GM18868 (cell line): ENCODE results near the gene WWP2.
"Not testable (repeated sequence)": the region's sequence is repeated elsewhere in the genome, so short reads cannot be mapped to it uniquely, and the experiment has no call there.

ENCODE experiments used
- ATAC-seq: cut with Tn5 transposase; IDR thresholded peaks from one replicate; pipeline ENCODE4 v1.9.1; 2021; ENCODE audit warnings: mild to moderate bottlenecking, moderate library complexity; ENCODE audit not compliant: unreplicated experiment

The WWP2 gene

DNA sequence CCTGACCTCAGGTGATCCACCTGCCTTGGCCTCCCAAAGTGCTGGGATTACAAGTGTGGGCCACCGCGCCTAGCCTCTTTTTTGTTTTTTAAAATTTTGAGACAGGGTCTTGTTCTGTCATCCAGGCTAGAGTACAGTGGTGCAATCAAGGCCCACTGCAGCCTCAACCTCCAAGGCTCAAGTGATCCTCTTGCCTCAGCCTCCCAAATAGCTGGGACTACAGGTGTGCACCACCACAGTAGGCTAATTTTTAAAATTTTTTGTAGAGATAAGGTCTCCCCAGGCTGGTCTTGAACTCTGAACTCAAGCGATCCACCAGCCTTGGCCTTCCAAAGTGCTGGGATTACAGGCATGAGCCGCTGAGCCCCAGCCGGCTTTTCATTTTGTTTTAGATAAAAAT lies 92.6 kb downstream of the WWP2 start:
- not testable (repeated sequence) for ATAC-seq

- no peak for ATAC-seq
Measured at GRCh38 chr16:69855592-69855991, 93.5 kb downstream of the WWP2 start.

- ATAC-seq = no peak
Measured at GRCh38 chr16:69858191-69859104, 96.3 kb downstream of the WWP2 start.

GRCh38 chr16:69859105-69859989 lies 97.2 kb downstream of the WWP2 start:
- no peak for ATAC-seq

DNA sequence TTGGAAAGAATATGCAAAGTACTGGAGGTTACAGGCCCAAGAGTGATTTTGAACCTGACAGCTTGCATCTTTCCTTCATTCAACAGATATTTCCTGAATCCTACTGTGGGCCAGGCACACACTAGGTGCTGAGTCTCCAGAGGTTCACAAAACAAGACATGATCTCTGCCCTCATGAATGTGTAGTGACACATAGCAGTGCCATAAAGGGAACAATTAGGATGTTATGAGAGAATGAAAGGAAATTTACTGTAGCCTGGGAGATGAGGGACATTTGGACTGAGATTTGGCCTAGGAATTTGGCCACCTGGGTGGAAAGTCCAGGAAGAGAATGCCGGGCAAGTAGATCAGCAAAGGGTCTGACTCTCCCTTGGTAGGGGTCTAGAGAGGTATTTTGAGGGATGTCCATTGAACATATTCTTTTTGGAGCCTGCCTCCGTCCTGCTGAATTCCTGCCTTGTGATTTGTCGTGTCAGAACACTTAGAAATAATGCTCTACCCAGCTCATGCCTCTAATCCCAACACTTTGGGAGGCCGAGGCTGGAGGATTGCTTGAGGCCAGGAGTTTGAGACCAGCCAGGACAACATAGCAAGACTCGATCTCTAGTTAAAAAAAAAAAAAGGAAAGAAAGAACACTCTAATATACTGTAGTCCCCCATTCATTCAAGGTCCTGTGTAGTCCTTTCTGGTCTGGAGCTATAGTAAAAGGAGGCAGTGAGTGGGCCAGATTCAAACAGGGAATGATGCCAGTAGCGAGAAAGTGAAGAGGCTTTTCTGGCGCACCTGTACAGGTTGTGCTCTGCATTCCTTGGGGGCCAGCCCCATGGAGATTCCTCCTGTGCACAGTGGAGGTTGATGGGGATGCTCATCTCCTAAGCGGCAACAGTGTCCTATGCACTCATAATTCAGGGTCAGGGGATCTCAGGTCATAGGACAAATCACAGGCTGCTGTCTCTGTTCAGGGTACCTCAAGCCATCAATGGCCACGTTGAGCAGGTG lies 98.4 kb downstream of the WWP2 start:
- no peak for ATAC-seq

- ATAC-seq = no peak
Measured at GRCh38 chr16:69861292-69862030, 99.3 kb downstream of the WWP2 start.

- ATAC-seq = no peak
Measured at GRCh38 chr16:69863401-69864281, 101.5 kb downstream of the WWP2 start.

DNA sequence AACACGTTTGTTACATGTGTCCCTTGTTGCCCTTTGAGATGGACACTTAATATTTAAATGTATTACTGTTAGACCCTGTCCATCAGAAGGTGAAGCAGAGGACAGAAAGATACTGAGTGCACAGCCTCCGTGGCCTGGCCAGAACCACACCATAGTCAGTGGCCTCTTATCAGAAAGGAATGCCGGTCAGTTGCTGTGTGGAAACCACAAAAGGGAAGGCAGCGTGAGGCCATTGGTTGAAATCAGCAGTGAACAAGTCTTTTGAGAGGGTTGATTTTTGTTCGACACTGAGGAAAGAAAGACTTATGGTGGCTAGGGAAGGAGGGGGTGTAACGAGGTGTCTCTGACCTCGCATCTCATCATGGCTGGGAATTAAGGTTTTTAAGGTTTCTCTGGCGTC lies 103.6 kb downstream of the WWP2 start:
- no peak for ATAC-seq

GRCh38 chr16:69867784-69868560 lies 105.8 kb downstream of the WWP2 start:
- ATAC-seq = no peak

DNA sequence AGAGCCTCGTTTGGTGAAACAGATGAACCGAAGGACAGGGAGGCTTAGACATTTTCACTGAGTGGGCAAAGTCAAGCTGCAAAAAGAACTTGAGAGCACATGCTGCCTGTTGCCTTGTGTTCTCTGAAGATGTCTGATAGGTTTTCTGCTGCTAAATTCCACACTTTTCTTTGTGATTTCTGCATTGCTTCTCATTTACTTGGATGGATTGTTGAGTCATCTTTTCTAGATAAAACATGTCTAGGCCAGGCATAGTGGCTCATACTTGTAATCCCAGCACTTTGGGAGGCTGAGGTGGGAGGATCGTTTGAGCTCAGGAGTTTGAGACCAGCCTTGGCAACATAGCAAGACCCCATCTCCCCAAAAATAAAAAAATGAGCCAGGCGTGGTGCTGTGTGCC lies 108.6 kb downstream of the WWP2 start:
- ATAC-seq = no peak

GRCh38 chr16:69871708-69872107 lies 109.6 kb downstream of the WWP2 start:
- no peak for ATAC-seq

GRCh38 chr16:69872888-69873287 lies 110.8 kb downstream of the WWP2 start:
- ATAC-seq = no peak

DNA sequence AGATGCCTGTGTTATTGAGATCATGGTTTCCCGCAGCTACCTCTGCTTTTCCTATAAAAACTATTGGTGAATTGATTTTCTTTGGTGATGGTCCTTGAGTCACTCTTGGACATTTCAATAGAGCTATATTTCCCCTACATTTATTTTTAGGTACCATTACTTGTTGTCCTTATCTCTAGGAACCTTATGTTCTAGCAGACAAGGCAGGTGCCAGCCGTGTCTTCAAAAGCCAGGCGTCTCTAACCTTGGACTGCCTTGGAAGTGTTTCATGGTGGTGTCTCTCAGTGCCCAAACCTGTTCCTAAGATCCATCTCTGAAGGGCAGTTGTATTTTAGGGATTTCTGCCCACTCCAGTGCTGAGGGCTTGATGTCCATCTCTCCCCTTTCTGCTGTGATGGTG lies 111.7 kb downstream of the WWP2 start:
- ATAC-seq = no peak

- ATAC-seq = no peak
Measured at GRCh38 chr16:69874271-69874670, 112.1 kb downstream of the WWP2 start.

- no peak for ATAC-seq
Measured at GRCh38 chr16:69880640-69881133, 118.6 kb downstream of the WWP2 start.

- no peak for ATAC-seq
Measured at GRCh38 chr16:69881141-69881540, 119.0 kb downstream of the WWP2 start.

DNA sequence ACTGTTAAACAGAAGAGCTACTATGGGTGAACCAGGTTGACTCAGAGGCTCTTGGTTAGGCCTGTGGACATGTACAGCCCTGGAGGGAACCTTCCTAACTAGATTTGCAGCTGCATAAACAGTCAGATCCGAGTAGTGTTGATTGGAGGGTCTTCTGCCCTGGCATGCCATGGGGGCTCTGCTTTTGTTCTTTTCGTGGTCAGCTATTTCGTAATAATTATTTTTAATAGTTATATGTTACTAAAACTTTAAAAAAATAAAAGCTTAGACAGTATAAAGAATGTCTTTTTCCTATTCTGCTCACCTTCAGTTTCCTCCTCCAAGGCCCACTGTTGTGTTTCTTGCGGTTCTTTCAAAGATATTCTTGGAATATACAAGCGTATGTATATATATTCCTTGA lies 121.6 kb downstream of the WWP2 start:
- ATAC-seq = no peak

- ATAC-seq = no peak
Measured at GRCh38 chr16:69885722-69886121, 123.6 kb downstream of the WWP2 start.
